Ascending aorta (tissue), 2 donors: ENCODE data around the gene HAVCR1. TPM values are rescaled to one million over a fixed set of nuclear protein-coding genes. Genes with fewer than 3 reads are reported as not detected.
"Not testable (repeated sequence)": the region's sequence is repeated elsewhere in the genome, so short reads cannot be mapped to it uniquely, and the experiment has no call there.

Source experiments
- DNase-seq, 2 donors: peaks; one replicate each; pipeline ENCODE4 v3.0.0-alpha.2; 2019; ENCODE audit warnings: low spot score in 2 of 2
- H3K27ac ChIP-seq, 2 donors: fragments of 200-600 bp; sonication (generic); one replicate each; pipeline ENCODE4 v1.5.1; 2016 to 2017; ENCODE audit warnings: mild to moderate bottlenecking in 1 of 2
- H3K27me3 ChIP-seq: fragments of 200-600 bp; sonication (generic); one replicate; pipeline ENCODE4 v1.5.1; 2017
- H3K36me3 ChIP-seq, 2 donors: fragments of 200-600 bp; sonication (generic); one replicate each; pipeline ENCODE4 v1.5.1; 2016
- H3K4me1 ChIP-seq, 2 donors: fragments of 200-600 bp; sonication (generic); one replicate each; pipeline ENCODE4 v1.5.1; 2016 to 2017; ENCODE audit warnings: mild to moderate bottlenecking in 1 of 2
- H3K4me3 ChIP-seq, 2 donors: fragments of 200-600 bp; sonication (generic); one replicate each; pipeline ENCODE4 v1.5.1; 2016 to 2017; ENCODE audit warnings: mild to moderate bottlenecking in 1 of 2
- H3K9me3 ChIP-seq, 2 donors: fragments of 200-600 bp; sonication (generic); one replicate each; pipeline ENCODE4 v1.5.1; 2016
- intact Hi-C: fragments of 100-400 bp; cut with DNase I; formaldehyde crosslinking; loops from one replicate; pipeline ENCODE4 v1.15.1; 2023
- total RNA-seq: library from RNA; depleted of rRNA; stranded (reverse); fragments of >200 nt; gene quantifications from one replicate; pipeline ENCODE4 v1.1.0, GENCODE V29; 2016
- TF ChIP-seq, protein P1 (sequence below), 3 experiments: fragments of 200-600 bp in 2 of 3; fragments of 450-650 bp in 1 of 3; sonication (generic) in 2 of 3; IDR thresholded peaks; one replicate each; pipeline ENCODE4 v1.5.1; 2016 to 2019; ENCODE audit warnings: antibody characterized with exemption in 3 of 3, mild to moderate bottlenecking in 1 of 3, moderate library complexity in 1 of 3

HAVCR1 gene
- total RNA-seq, 1 donor from 2014 or later = not detected

DNA sequence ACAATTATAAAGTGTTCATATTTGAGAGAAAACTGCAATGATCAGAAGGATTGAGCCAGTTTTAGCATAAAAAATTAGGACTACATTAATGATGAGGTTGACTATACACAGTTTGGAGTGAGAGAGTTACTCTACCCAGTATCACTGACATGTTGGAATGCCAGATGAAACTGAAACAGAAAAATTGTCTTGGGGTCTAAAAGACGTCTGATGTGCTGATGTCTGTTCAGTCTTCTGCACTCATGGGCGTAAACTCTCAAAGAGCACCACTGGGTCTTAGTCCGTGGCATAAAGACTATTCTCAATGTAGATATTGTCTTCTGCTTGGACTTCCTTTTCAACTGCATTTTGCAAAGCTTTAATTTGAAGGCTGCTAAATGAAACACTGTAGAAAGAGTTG lies 29.5 kb downstream of the HAVCR1 start:
- no peak overlapping the region for H3K27ac ChIP-seq
- TF ChIP-seq, protein P1, sequence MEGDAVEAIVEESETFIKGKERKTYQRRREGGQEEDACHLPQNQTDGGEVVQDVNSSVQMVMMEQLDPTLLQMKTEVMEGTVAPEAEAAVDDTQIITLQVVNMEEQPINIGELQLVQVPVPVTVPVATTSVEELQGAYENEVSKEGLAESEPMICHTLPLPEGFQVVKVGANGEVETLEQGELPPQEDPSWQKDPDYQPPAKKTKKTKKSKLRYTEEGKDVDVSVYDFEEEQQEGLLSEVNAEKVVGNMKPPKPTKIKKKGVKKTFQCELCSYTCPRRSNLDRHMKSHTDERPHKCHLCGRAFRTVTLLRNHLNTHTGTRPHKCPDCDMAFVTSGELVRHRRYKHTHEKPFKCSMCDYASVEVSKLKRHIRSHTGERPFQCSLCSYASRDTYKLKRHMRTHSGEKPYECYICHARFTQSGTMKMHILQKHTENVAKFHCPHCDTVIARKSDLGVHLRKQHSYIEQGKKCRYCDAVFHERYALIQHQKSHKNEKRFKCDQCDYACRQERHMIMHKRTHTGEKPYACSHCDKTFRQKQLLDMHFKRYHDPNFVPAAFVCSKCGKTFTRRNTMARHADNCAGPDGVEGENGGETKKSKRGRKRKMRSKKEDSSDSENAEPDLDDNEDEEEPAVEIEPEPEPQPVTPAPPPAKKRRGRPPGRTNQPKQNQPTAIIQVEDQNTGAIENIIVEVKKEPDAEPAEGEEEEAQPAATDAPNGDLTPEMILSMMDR (IDR thresholded peaks at IDR 0.05) = no peak
- H3K4me3 ChIP-seq = no peak overlapping the region
- H3K9me3 ChIP-seq = no peaks in the 10 kb centered on the region
- H3K27me3 ChIP-seq = no peaks in the 10 kb centered on the region
- H3K36me3 ChIP-seq = no peaks in the 10 kb centered on the region
- DNase-seq = no peak
- H3K4me1 ChIP-seq = no peaks in the 10 kb centered on the region
- intact Hi-C loops = no loop called here

DNA sequence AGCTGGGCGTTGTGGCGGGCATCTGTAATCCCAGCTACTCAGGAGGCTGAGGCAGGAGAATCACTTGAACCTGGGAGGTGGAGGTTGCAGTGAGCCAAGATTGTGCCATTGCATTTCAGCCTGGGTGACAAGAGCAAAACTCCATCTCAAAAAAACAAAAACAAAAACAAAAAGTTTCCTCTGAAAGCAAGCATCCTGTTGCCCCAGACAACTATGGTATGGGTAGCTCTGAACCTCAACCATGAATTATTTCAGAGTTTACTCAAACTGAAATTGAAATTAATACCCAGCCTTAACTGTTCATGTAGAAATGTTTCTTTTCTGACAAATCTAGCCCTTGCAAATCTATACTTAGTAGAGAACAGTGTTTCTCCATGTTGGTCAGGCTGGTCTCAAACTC lies 31.3 kb downstream of the HAVCR1 start:
- H3K4me1 ChIP-seq, H3K27ac ChIP-seq, H3K9me3 ChIP-seq, intact Hi-C loops, DNase-seq, H3K27me3 ChIP-seq, H3K4me3 ChIP-seq, H3K36me3 ChIP-seq: not testable (repeated sequence)

DNA sequence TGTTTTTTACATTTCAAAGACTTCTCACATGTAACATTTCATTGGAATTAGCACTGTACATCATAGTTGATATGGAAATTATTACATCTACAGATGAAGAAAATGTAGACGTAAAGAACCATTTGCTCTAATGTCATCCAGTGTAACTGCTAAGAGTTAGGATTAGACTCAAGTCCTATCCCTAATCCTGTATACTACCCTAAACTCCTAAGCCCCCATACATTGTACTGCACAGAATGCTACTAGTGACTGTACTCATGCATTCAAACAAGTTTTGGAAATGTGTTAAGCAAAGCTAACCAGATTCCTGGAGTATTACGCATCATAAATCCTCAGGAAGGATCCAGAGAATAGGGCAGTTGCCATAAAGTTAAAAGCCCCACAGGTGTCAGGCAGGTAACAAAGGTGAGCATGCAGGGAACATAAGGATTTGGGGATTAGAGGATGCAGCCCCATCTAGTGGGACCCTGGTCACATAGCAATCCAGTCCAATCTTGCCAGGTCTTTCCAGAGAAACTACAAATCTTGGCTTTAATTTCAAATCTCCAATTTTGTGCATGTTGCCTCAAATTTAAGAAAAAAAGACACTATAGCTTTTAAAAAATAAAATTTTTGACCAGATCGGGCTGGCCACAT lies 32.0 kb downstream of the HAVCR1 start:
- H3K27ac ChIP-seq = no peak overlapping the region
- H3K4me1 ChIP-seq = no peaks in the 10 kb centered on the region
- no peak overlapping the region for H3K4me3 ChIP-seq
- no peaks in the 10 kb centered on the region for H3K9me3 ChIP-seq
- no peak for DNase-seq
- intact Hi-C loops = no loop called here
- no peaks in the 10 kb centered on the region for H3K27me3 ChIP-seq
- TF ChIP-seq, protein P1 (IDR thresholded peaks at IDR 0.05) = peak in 2 of 3 experiments; percentile 7 to 21
- H3K36me3 ChIP-seq = no peaks in the 10 kb centered on the region

GRCh38 chr5:157025093-157025698 lies 33.7 kb downstream of the HAVCR1 start:
- intact Hi-C loops = no loop called here
- H3K27me3 ChIP-seq = no peaks in the 10 kb centered on the region
- DNase-seq = peak; percentile 10 to 64

DNA sequence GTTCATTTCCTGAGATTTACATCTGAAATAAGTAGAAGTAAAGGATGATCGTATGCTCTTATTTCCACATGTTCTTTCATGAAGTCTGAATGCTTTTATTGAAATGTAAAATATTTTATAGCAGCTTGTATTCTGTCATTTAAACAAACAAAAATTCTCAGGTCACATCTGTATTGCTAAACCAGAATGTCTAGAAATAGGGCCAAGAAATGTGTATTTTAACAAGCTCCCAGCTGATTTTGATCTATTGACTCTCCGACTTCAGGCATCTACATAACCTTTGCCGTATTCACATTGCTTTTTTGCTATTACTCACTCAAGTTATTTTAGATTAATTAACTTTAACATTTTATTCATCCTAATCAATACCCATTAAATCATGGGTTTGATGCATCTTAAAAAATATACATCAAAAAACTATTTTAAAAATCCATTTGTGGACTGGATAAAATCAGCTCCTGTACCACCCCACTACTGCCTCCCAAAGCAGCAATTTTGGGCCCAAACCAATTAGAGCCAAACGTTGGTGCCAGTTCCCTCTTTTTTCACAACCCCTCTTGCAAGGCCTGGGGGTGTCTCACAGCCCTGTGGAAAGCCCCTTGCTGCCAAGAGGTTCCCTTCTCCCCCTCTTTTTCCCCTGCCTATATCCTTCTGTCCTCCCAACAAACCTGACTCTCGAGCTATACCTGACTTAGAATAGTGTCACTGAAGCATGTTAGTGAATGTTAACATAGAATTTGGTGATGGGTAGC lies 34.5 kb downstream of the HAVCR1 start:
- no peak overlapping the region for H3K4me3 ChIP-seq
- no peaks in the 10 kb centered on the region for H3K9me3 ChIP-seq
- no peaks in the 10 kb centered on the region for H3K4me1 ChIP-seq
- H3K27me3 ChIP-seq = no peaks in the 10 kb centered on the region
- no peak overlapping the region for H3K27ac ChIP-seq
- no peak for DNase-seq
- TF ChIP-seq, protein P1 (IDR thresholded peaks at IDR 0.05) = no peak
- no peaks in the 10 kb centered on the region for H3K36me3 ChIP-seq
- intact Hi-C loops = no loop called here

More at GRCh38 chr5:157025093-157025698, 33.7 kb downstream of the HAVCR1 start:
- no peaks in the 10 kb centered on the region for H3K4me1 ChIP-seq
- H3K27ac ChIP-seq = no peak overlapping the region
- TF ChIP-seq, protein P1 (IDR thresholded peaks at IDR 0.05) = no peak
- H3K36me3 ChIP-seq = no peaks in the 10 kb centered on the region
- no peaks in the 10 kb centered on the region for H3K9me3 ChIP-seq
- no peak overlapping the region for H3K4me3 ChIP-seq

DNA sequence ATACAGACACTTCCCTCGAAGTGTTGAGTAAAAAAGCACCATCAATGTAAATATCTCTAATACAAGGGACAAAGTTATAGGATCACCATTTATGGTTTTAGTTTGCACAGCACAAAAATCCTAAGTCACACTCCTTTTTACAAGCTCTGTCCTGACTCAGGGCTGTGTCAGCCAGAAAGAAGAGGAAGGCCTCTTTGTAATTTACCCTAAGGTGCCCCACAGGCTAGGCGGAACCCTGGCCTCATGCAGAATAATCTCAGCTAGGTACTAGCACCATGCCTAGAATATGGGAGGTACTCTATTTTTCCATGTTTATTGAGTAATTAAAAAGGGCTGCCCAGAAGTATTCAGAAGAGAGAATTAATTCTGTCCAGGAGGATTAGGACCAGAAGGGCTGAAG lies 36.9 kb downstream of the HAVCR1 start:
- Histone ChIP-seq H3K36me3 (no peaks in the 10 kb centered on the region), H3K9me3 (peaks cover 0 to 9% of the 10 kb centered on the region in 2 donors), H3K27me3 (no peaks in the 10 kb centered on the region), H3K4me1 (no peaks in the 10 kb centered on the region), H3K4me3 (no peak overlapping the region), H3K27ac (no peak overlapping the region)
- TF ChIP-seq, protein P1 (IDR thresholded peaks at IDR 0.05) = no peak
- DNase-seq = no peak
- intact Hi-C loops = no loop called here
